ENCODE results near the gene IGSF5. TPM values are rescaled to one million over a fixed set of nuclear protein-coding genes. Genes with fewer than 3 reads are reported as not detected.

Gene IGSF5
- total RNA-seq, 1 experiment from 2014 or later, result not detected

- no peaks in the 10 kb centered on the region for H3K4me1 Mint-ChIP-seq (ENCODE audit: insufficient read depth, unreplicated experiment)
- no peak overlapping the region for H3K27ac Mint-ChIP-seq (ENCODE audit: low read depth, unreplicated experiment)
- no peak for DNase-seq (ENCODE audit: unreplicated experiment)
- TF ChIP-seq CTCF (IDR thresholded peaks at IDR 0.05; ENCODE audit: unreplicated experiment), result no peak
- intact Hi-C loops (cut with micrococcal nuclease), result no loop called here
- no peaks in the 10 kb centered on the region for H3K27me3 Mint-ChIP-seq (ENCODE audit: insufficient read depth, unreplicated experiment)
- H3K4me3 Mint-ChIP-seq (ENCODE audit: unreplicated experiment), result no peak overlapping the region
- BruUV-seq (replicated peaks), result no TSS peak
- POLR2A ChIA-PET, result interaction anchor here (0.6 kb wide), 1 partner anchor 63 kb away, joined by 3 read pairs; no protein-coding TSS in a partner anchor
- peaks cover 7% of the 10 kb centered on the region for H3K9me3 Mint-ChIP-seq (ENCODE audit: unreplicated experiment)
- CTCF ChIA-PET, result interaction anchor here (0.7 kb wide), 1 partner anchor 1879 kb away, joined by 3 read pairs; no protein-coding TSS in a partner anchor
- H3K36me3 Mint-ChIP-seq (ENCODE audit: insufficient read depth, unreplicated experiment), result no peaks in the 10 kb centered on the region
These were observed 57.2 kb downstream of the IGSF5 start for GRCh38 chr21:39802217-39802616.

DNA sequence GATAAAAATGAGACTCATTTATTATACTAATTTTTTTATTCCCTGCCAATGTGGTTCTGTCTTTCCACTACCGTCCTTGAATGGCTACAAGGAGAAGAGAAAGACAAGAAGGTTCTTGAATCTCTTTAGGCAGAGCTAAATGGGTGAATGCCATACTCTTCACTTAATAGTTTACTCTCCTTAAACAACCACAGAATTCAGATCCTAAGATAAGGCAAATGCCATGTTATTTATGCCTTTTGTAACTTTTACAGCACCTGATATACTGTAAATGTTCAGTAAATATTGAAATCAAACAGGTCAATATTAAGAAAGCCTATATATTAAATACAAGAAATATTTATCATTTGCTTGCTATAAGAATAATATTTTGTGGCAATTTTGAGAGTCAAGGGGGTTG lies 58.4 kb downstream of the IGSF5 start:
- DNase-seq (ENCODE audit: unreplicated experiment), result no peak

GRCh38 chr21:39804240-39804639 lies 59.3 kb downstream of the IGSF5 start:
- H3K27me3 Mint-ChIP-seq (ENCODE audit: insufficient read depth, unreplicated experiment), result no peaks in the 10 kb centered on the region
- no peak for TF ChIP-seq CTCF (IDR thresholded peaks at IDR 0.05; ENCODE audit: unreplicated experiment)
- no peak for DNase-seq (ENCODE audit: unreplicated experiment)
- ChIA-PET CTCF (no interaction called here), POLR2A (no interaction called here)
- no peak overlapping the region for H3K27ac Mint-ChIP-seq (ENCODE audit: low read depth, unreplicated experiment)
- H3K4me3 Mint-ChIP-seq (ENCODE audit: unreplicated experiment), result no peak overlapping the region
- no peaks in the 10 kb centered on the region for H3K36me3 Mint-ChIP-seq (ENCODE audit: insufficient read depth, unreplicated experiment)
- no TSS peak for BruUV-seq (replicated peaks)
- H3K4me1 Mint-ChIP-seq (ENCODE audit: insufficient read depth, unreplicated experiment), result no peaks in the 10 kb centered on the region
- peaks cover 7% of the 10 kb centered on the region for H3K9me3 Mint-ChIP-seq (ENCODE audit: unreplicated experiment)
- intact Hi-C loops (cut with micrococcal nuclease), result no loop called here

More for the DNA sequence above, 58.4 kb downstream of the IGSF5 start:
- ChIA-PET POLR2A (no interaction called here), CTCF (interaction anchor here (0.6 kb wide), 1 partner anchor 109 kb away, joined by 3 read pairs; no protein-coding TSS in a partner anchor)
- intact Hi-C loops (cut with micrococcal nuclease), result no loop called here
- H3K27me3 Mint-ChIP-seq (ENCODE audit: insufficient read depth, unreplicated experiment), result no peaks in the 10 kb centered on the region
- H3K4me3 Mint-ChIP-seq (ENCODE audit: unreplicated experiment), result no peak overlapping the region
- TF ChIP-seq CTCF (IDR thresholded peaks at IDR 0.05; ENCODE audit: unreplicated experiment), result no peak
- H3K9me3 Mint-ChIP-seq (ENCODE audit: unreplicated experiment), result peaks cover 7% of the 10 kb centered on the region
- BruUV-seq (replicated peaks), result no TSS peak
- no peaks in the 10 kb centered on the region for H3K36me3 Mint-ChIP-seq (ENCODE audit: insufficient read depth, unreplicated experiment)
- H3K27ac Mint-ChIP-seq (ENCODE audit: low read depth, unreplicated experiment), result no peak overlapping the region
- no peaks in the 10 kb centered on the region for H3K4me1 Mint-ChIP-seq (ENCODE audit: insufficient read depth, unreplicated experiment)

GRCh38 chr21:39805983-39806382 lies 61.0 kb downstream of the IGSF5 start:
- no peak for TF ChIP-seq CTCF (IDR thresholded peaks at IDR 0.05; ENCODE audit: unreplicated experiment)
- DNase-seq (ENCODE audit: unreplicated experiment), result no peak
- Mint-ChIP-seq H3K9me3 (ENCODE audit: unreplicated experiment) (peaks cover 7% of the 10 kb centered on the region), H3K36me3 (ENCODE audit: insufficient read depth, unreplicated experiment) (no peaks in the 10 kb centered on the region), H3K4me3 (ENCODE audit: unreplicated experiment) (no peak overlapping the region), H3K4me1 (ENCODE audit: insufficient read depth, unreplicated experiment) (no peaks in the 10 kb centered on the region), H3K27me3 (ENCODE audit: insufficient read depth, unreplicated experiment) (no peaks in the 10 kb centered on the region), H3K27ac (ENCODE audit: low read depth, unreplicated experiment) (no peak overlapping the region)
- ChIA-PET POLR2A (no interaction called here), CTCF (no interaction called here)
- BruUV-seq (replicated peaks), result no TSS peak
- intact Hi-C loops (cut with micrococcal nuclease), result no loop called here

Measured in MCF 10A (cell line).